Liver (tissue), 9 donors: ENCODE measurements around the gene BOLA2B. TPM values are rescaled to one million over a fixed set of nuclear protein-coding genes. Genes with fewer than 3 reads are reported as not detected.

Experiments
- DNase-seq: peaks from one replicate; pipeline ENCODE4 v3.0.0-alpha.2; 2017; ENCODE audit warnings: low spot score
- H3K27ac ChIP-seq, 2 donors: one replicate each; pipeline ENCODE4 v1.7.0; 2013; ENCODE audit warnings: inconsistent platforms in 2 of 2, low read length in 2 of 2, control low read depth in 1 of 2, low read depth in 1 of 2, mild to moderate bottlenecking in 1 of 2
- H3K27me3 ChIP-seq, 4 donors: one replicate each; pipeline versions ENCODE4 v1.6.1 to v1.7.0; 2013; ENCODE audit warnings: low read length in 3 of 4, inconsistent platforms in 1 of 4, mild to moderate bottlenecking in 1 of 4, moderate library complexity in 1 of 4; ENCODE audit not compliant: control insufficient read depth in 4 of 4, insufficient read depth in 4 of 4
- H3K36me3 ChIP-seq, 4 donors: one replicate each; pipeline versions ENCODE4 v1.6.1 to v1.7.0; 2013; ENCODE audit warnings: low read length in 3 of 4, mild to moderate bottlenecking in 3 of 4, low read depth in 1 of 4, moderate library complexity in 1 of 4; ENCODE audit not compliant: control insufficient read depth in 4 of 4, insufficient read depth in 3 of 4
- H3K4me1 ChIP-seq, 4 donors: one replicate each; pipeline versions ENCODE4 v1.6.1 to v1.7.0; 2013; ENCODE audit warnings: low read length in 3 of 4, mild to moderate bottlenecking in 3 of 4, moderate library complexity in 1 of 4; ENCODE audit not compliant: control insufficient read depth in 4 of 4, insufficient read depth in 4 of 4
- H3K4me3 ChIP-seq, 3 donors: one replicate each; pipeline versions ENCODE4 v1.6.1 to v1.7.0; 2013; ENCODE audit warnings: low read length in 3 of 3, control low read depth in 1 of 3, low read depth in 1 of 3, mild to moderate bottlenecking in 1 of 3
- H3K9ac ChIP-seq, 2 donors: one replicate each; pipeline ENCODE4 v1.7.0; 2013; ENCODE audit warnings: low read length in 2 of 2, mild to moderate bottlenecking in 2 of 2, moderate library complexity in 2 of 2, control low read depth in 1 of 2, low read depth in 1 of 2
- H3K9me3 ChIP-seq, 4 donors: one replicate each; pipeline versions ENCODE4 v1.6.1 to v1.7.0; 2013; ENCODE audit warnings: low read length in 3 of 4; ENCODE audit not compliant: control insufficient read depth in 4 of 4
- ATF3 ChIP-seq: IDR thresholded peaks from 2 replicates; pipeline ENCODE4 v1.6.1; 2016; ENCODE audit warnings: antibody characterized with exemption
- EGR1 ChIP-seq, 2 donors: IDR thresholded peaks; 2 replicates each; pipeline ENCODE4 v1.6.1; 2016 to 2018; ENCODE audit warnings: antibody characterized with exemption in 2 of 2, low read depth in 2 of 2
- FOXA1 ChIP-seq: IDR thresholded peaks from 2 replicates; pipeline ENCODE4 v1.6.1; 2016; ENCODE audit warnings: antibody characterized with exemption
- FOXA2 ChIP-seq: IDR thresholded peaks from 2 replicates; pipeline ENCODE4 v1.6.1; 2016; ENCODE audit warnings: antibody characterized with exemption
- GABPA ChIP-seq, 2 donors: IDR thresholded peaks in 1 of 2; conservative IDR thresholded peaks in 1 of 2; 2 replicates each; pipeline ENCODE4 v1.6.1; 2016; ENCODE audit warnings: antibody characterized with exemption in 2 of 2, mild to moderate bottlenecking in 1 of 2, moderate library complexity in 1 of 2
- HNF4A ChIP-seq, 2 donors: conservative IDR thresholded peaks; 2 replicates each; pipeline ENCODE4 v1.6.1; 2016; ENCODE audit warnings: antibody characterized with exemption in 2 of 2, mild to moderate bottlenecking in 2 of 2
- HNF4G ChIP-seq: IDR thresholded peaks from 2 replicates; pipeline ENCODE4 v1.6.1; 2016; ENCODE audit warnings: antibody characterized with exemption
- JUND ChIP-seq, 2 donors: IDR thresholded peaks; 2 replicates each; pipeline ENCODE4 v1.6.1; 2016; ENCODE audit warnings: antibody characterized with exemption in 2 of 2
- NR2F2 ChIP-seq: IDR thresholded peaks from 2 replicates; pipeline ENCODE4 v1.6.1; 2016; ENCODE audit warnings: antibody characterized with exemption
- RAD21 ChIP-seq, 2 donors: IDR thresholded peaks; 2 replicates each; pipeline ENCODE4 v1.6.1; 2016; ENCODE audit warnings: antibody characterized with exemption in 2 of 2, mild to moderate bottlenecking in 2 of 2
- SP1 ChIP-seq: IDR thresholded peaks from 2 replicates; pipeline ENCODE4 v1.6.1; 2018; ENCODE audit warnings: antibody characterized with exemption, mild to moderate bottlenecking
- YY1 ChIP-seq: IDR thresholded peaks from 2 replicates; pipeline ENCODE4 v1.6.1; 2016; ENCODE audit warnings: antibody characterized with exemption, mild to moderate bottlenecking
- ZBTB33 ChIP-seq: IDR thresholded peaks from 2 replicates; pipeline ENCODE4 v1.6.1; 2016; ENCODE audit warnings: antibody characterized with exemption
- WGBS: extraction: QIAGEN DNeasy Blood & Tissue Kit; methylation state at CpG from one replicate; pipeline ENCODE4 v1.1.7; 2013; 5-methylcytosine and 5-hydroxymethylcytosine counted together
- polyA plus RNA-seq, 2 donors: library from polyadenylated mRNA; stranded (reverse) in 1 of 2; unstranded in 1 of 2; fragments of 200-250 nt in 1 of 2; fragments of >200 nt in 1 of 2; fragmentation: Nextera tagmentation in 1 of 2; extraction: Ambion mirVana in 1 of 2; gene quantifications; one replicate each; pipeline versions ENCODE4 v1.2.1 to v1.2.3, GENCODE V29; 2013 to 2015
- total RNA-seq, 2 donors: library from RNA; depleted of rRNA; stranded (reverse); fragments of >200 nt; gene quantifications; one replicate each; pipeline ENCODE4 v1.2.3, GENCODE V29; 2014
- TF ChIP-seq, protein P1 (sequence below): fragments of 150-350 bp; IDR thresholded peaks from 2 replicates; pipeline ENCODE4 v1.5.1; 2017; ENCODE audit warnings: improper control_type of control experiment, low read depth, low read length; ENCODE audit not compliant: missing input control
- TF ChIP-seq, protein P2 (sequence below): IDR thresholded peaks from 2 replicates; pipeline ENCODE4 v1.6.1; 2016; ENCODE audit warnings: antibody characterized with exemption, mild to moderate bottlenecking
- donor health status: healthy.
- donor health status: healthy.
- donor health status: healthy.
- donor health status: healthy.
- donor health status: healthy.

Gene BOLA2B
- total and polyA plus RNA-seq, 4 donors = 21.2 to 79.8 (median 56.8) TPM

DNA sequence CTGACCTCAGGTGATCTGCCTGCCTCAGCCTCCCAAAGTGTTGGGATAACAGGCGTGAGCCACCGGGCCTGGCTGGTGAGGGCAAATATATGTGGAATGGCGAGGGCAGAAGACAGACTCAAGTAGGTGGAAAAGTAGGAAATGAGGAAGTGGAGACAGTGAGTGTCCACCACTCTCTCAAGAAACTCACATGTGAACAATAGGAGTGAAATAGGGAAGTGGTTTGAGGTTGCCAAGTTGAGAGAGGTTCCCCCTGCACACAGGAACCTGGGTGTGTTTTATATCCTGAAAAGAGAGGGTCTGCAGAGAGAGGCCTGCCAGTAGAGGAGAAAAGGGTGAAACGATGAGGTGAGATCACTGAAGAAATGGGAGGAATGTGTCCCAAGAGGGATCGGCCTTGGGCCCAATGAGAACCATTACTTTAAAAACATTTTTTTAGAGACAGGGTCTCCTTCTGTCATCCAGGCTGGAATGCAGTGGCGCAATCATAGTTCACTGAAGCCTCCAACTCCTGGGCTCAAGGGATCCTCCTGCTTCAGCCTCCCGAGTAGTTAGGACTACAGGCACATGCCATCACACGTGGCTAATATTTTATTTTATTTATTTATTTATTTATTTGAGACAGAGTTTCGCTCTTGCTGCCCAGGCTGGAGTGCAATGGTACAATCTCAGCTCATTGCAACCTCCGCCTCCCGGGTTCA, 27.1 kb downstream of the BOLA2B start:
- no peaks in the 10 kb centered on the region for H3K27me3 ChIP-seq
- no peaks in the 10 kb centered on the region for H3K36me3 ChIP-seq
- H3K27ac ChIP-seq = no peak overlapping the region
- no peaks in the 10 kb centered on the region for H3K4me1 ChIP-seq
- no peaks in the 10 kb centered on the region for H3K9me3 ChIP-seq
- no peak for DNase-seq
- no peak overlapping the region for H3K9ac ChIP-seq
- no peak overlapping the region for H3K4me3 ChIP-seq
- TF ChIP-seq, protein P1, sequence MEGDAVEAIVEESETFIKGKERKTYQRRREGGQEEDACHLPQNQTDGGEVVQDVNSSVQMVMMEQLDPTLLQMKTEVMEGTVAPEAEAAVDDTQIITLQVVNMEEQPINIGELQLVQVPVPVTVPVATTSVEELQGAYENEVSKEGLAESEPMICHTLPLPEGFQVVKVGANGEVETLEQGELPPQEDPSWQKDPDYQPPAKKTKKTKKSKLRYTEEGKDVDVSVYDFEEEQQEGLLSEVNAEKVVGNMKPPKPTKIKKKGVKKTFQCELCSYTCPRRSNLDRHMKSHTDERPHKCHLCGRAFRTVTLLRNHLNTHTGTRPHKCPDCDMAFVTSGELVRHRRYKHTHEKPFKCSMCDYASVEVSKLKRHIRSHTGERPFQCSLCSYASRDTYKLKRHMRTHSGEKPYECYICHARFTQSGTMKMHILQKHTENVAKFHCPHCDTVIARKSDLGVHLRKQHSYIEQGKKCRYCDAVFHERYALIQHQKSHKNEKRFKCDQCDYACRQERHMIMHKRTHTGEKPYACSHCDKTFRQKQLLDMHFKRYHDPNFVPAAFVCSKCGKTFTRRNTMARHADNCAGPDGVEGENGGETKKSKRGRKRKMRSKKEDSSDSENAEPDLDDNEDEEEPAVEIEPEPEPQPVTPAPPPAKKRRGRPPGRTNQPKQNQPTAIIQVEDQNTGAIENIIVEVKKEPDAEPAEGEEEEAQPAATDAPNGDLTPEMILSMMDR = no peak
- TF ChIP-seq, protein P2, sequence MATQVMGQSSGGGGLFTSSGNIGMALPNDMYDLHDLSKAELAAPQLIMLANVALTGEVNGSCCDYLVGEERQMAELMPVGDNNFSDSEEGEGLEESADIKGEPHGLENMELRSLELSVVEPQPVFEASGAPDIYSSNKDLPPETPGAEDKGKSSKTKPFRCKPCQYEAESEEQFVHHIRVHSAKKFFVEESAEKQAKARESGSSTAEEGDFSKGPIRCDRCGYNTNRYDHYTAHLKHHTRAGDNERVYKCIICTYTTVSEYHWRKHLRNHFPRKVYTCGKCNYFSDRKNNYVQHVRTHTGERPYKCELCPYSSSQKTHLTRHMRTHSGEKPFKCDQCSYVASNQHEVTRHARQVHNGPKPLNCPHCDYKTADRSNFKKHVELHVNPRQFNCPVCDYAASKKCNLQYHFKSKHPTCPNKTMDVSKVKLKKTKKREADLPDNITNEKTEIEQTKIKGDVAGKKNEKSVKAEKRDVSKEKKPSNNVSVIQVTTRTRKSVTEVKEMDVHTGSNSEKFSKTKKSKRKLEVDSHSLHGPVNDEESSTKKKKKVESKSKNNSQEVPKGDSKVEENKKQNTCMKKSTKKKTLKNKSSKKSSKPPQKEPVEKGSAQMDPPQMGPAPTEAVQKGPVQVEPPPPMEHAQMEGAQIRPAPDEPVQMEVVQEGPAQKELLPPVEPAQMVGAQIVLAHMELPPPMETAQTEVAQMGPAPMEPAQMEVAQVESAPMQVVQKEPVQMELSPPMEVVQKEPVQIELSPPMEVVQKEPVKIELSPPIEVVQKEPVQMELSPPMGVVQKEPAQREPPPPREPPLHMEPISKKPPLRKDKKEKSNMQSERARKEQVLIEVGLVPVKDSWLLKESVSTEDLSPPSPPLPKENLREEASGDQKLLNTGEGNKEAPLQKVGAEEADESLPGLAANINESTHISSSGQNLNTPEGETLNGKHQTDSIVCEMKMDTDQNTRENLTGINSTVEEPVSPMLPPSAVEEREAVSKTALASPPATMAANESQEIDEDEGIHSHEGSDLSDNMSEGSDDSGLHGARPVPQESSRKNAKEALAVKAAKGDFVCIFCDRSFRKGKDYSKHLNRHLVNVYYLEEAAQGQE = no peak
- WGBS = 88% methylated on average over 11 of the region's 11 CpGs

- no peaks in the 10 kb centered on the region for H3K36me3 ChIP-seq
- 90% methylated on average over 3 of the region's 3 CpGs for WGBS
- no peaks in the 10 kb centered on the region for H3K27me3 ChIP-seq
- no peak overlapping the region for H3K27ac ChIP-seq
- no peaks in the 10 kb centered on the region for H3K4me1 ChIP-seq
- no peak for TF ChIP-seq HNF4A (conservative IDR thresholded peaks at IDR 0.05)
- TF ChIP-seq NR2F2 = no peak
- TF ChIP-seq YY1 = no peak
- TF ChIP-seq JUND (IDR thresholded peaks at IDR 0.05) = no peak
- TF ChIP-seq, protein P2 = no peak
- TF ChIP-seq GABPA (IDR thresholded peaks at IDR 0.05 in 1 of 2, conservative IDR thresholded peaks at IDR 0.05 in 1 of 2) = no peak
- no peak for TF ChIP-seq HNF4G
- TF ChIP-seq SP1 = no peak
- TF ChIP-seq ATF3 = no peak
- no peak for TF ChIP-seq RAD21 (IDR thresholded peaks at IDR 0.05)
- no peak for TF ChIP-seq FOXA1
- TF ChIP-seq FOXA2 = no peak
- no peak for TF ChIP-seq ZBTB33
- no peak for TF ChIP-seq EGR1 (IDR thresholded peaks at IDR 0.05; ENCODE audit: low read depth in 2 of 2)
- no peak overlapping the region for H3K4me3 ChIP-seq
- no peaks in the 10 kb centered on the region for H3K9me3 ChIP-seq
- no peak overlapping the region for H3K9ac ChIP-seq
- no peak for DNase-seq
Observed at GRCh38 chr16:30163538-30163937, 29.9 kb downstream of the BOLA2B start.
